A673 (cell line): ENCODE results near the gene CBX8.

Experiments
- CTCF ChIP-seq: fragments of 300-800, 200-600 bp; sonication (generic); conservative IDR thresholded peaks from 2 replicates; pipeline ENCODE4 v1.5.1; 2017; ENCODE audit warnings: low read depth, mild to moderate bottlenecking, antibody characterized with exemption, low read length, moderate library complexity, mixed read lengths
- EZH2 ChIP-seq: fragments of 200-600 bp; sonication (generic); IDR thresholded peaks from 2 replicates; pipeline ENCODE4 v1.6.1; 2017; ENCODE audit warnings: borderline replicate concordance, low read depth, mild to moderate bottlenecking, mixed read lengths, antibody characterized with exemption, low read length; ENCODE audit not compliant: poor library complexity, severe bottlenecking

DNA sequence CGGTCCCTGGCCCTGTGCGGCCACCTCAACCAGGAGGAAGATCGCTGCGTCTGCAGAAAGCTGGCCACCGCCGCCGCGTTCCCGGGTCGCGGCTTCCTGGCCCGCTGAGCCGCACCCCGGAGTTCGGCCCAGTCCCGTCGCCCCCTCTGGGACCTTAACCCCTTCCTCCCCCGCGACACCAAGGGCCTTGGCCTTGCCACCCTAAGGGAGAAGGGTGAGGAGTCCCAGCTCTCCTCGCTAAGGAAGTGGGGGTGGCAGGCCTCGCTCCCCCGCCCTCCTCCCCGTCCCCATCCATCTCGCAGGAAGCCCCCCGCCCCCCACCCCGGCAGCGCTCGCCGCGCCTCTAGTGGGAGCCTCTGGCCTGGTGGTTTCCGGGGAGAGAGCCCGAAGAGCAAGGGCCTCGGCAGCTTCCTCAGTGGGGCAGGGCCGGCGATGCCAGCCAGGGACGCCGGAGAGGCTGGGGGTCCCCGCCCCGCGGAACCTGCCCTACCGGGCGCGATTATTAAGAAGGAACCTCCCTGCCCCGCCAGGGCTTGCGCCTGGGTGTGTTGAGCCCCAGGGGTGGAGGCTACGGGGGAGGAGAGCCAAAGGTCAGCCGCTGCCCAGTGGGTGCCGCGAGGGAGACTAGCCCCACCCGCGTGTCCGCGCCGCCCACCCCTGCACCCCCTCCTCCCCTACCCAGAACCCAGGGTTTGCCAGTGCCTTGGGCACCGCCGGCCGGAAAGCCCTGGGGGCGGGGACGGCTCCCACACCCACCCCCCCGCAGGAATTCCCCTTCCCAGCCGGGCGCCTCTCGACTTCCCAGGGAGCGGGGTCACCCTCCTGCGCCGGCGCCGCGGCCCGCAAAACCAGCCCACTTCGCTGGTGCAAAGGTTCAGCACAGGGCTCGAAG, 35.6 kb upstream of the CBX8 start:
- TF ChIP-seq CTCF = no peak
- TF ChIP-seq EZH2 = no peak
